ENCODE measurements around the gene UBA5.

Gene UBA5

GRCh38 chr3:132681421-132681820 lies 21.3 kb downstream of the UBA5 start:
- no peak overlapping the region for H3K4me3 ChIP-seq (ENCODE audit: low read depth, low read length)
- TF ChIP-seq CTCF (IDR thresholded peaks at IDR 0.05; ENCODE audit: low read depth, low read length), result no peak

GRCh38 chr3:132682201-132682600 lies 22.1 kb downstream of the UBA5 start:
- no peak for TF ChIP-seq CTCF (IDR thresholded peaks at IDR 0.05; ENCODE audit: low read depth, low read length)
- no peak overlapping the region for H3K4me3 ChIP-seq (ENCODE audit: low read depth, low read length)

GRCh38 chr3:132690040-132690439 lies 29.9 kb downstream of the UBA5 start:
- no peak for TF ChIP-seq CTCF (IDR thresholded peaks at IDR 0.05; ENCODE audit: low read depth, low read length)
- no peak overlapping the region for H3K4me3 ChIP-seq (ENCODE audit: low read depth, low read length)

GRCh38 chr3:132694991-132695390 lies 34.9 kb downstream of the UBA5 start:
- TF ChIP-seq CTCF (IDR thresholded peaks at IDR 0.05; ENCODE audit: low read depth, low read length), result no peak
- H3K4me3 ChIP-seq (ENCODE audit: low read depth, low read length), result no peak overlapping the region

GRCh38 chr3:132695422-132695821 lies 35.3 kb downstream of the UBA5 start:
- H3K4me3 ChIP-seq (ENCODE audit: low read depth, low read length), result no peak overlapping the region
- no peak for TF ChIP-seq CTCF (IDR thresholded peaks at IDR 0.05; ENCODE audit: low read depth, low read length)

GRCh38 chr3:132703733-132704132 lies 43.6 kb downstream of the UBA5 start:
- TF ChIP-seq CTCF (IDR thresholded peaks at IDR 0.05; ENCODE audit: low read depth, low read length), result no peak
- no peak overlapping the region for H3K4me3 ChIP-seq (ENCODE audit: low read depth, low read length)

- no peak for TF ChIP-seq CTCF (IDR thresholded peaks at IDR 0.05; ENCODE audit: low read depth, low read length)
Observed at GRCh38 chr3:132709761-132710160, 49.6 kb downstream of the UBA5 start.

More at GRCh38 chr3:132709761-132710160, 49.6 kb downstream of the UBA5 start:
- H3K4me3 ChIP-seq (ENCODE audit: low read depth, low read length), result no peak overlapping the region
